ENCODE results near the gene COMP.

- no peak for TF ChIP-seq EZH2 (IDR thresholded peaks at IDR 0.05; ENCODE audit: insufficient read depth, low read length)
- TF ChIP-seq, protein P1, sequence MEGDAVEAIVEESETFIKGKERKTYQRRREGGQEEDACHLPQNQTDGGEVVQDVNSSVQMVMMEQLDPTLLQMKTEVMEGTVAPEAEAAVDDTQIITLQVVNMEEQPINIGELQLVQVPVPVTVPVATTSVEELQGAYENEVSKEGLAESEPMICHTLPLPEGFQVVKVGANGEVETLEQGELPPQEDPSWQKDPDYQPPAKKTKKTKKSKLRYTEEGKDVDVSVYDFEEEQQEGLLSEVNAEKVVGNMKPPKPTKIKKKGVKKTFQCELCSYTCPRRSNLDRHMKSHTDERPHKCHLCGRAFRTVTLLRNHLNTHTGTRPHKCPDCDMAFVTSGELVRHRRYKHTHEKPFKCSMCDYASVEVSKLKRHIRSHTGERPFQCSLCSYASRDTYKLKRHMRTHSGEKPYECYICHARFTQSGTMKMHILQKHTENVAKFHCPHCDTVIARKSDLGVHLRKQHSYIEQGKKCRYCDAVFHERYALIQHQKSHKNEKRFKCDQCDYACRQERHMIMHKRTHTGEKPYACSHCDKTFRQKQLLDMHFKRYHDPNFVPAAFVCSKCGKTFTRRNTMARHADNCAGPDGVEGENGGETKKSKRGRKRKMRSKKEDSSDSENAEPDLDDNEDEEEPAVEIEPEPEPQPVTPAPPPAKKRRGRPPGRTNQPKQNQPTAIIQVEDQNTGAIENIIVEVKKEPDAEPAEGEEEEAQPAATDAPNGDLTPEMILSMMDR (IDR thresholded peaks at IDR 0.05; ENCODE audit: insufficient read depth, low read depth, low read length) = no peak
Observed at GRCh38 chr19:18781885-18782527, 9.1 kb downstream of the COMP start.
